GM12872 (cell line): ENCODE results near the gene INPP5J.

Experiments
- CTCF ChIP-seq: IDR thresholded peaks from 3 replicates; pipeline ENCODE4 v1.5.1; 2011; ENCODE audit warnings: low read depth, mild to moderate bottlenecking, low read length, moderate library complexity; ENCODE audit not compliant: insufficient read depth

INPP5J gene

GRCh38 chr22:31144223-31144622, 21.5 kb downstream of the INPP5J start:
- TF ChIP-seq CTCF: no peak

GRCh38 chr22:31148488-31148887, 25.7 kb downstream of the INPP5J start:
- TF ChIP-seq CTCF: no peak

DNA sequence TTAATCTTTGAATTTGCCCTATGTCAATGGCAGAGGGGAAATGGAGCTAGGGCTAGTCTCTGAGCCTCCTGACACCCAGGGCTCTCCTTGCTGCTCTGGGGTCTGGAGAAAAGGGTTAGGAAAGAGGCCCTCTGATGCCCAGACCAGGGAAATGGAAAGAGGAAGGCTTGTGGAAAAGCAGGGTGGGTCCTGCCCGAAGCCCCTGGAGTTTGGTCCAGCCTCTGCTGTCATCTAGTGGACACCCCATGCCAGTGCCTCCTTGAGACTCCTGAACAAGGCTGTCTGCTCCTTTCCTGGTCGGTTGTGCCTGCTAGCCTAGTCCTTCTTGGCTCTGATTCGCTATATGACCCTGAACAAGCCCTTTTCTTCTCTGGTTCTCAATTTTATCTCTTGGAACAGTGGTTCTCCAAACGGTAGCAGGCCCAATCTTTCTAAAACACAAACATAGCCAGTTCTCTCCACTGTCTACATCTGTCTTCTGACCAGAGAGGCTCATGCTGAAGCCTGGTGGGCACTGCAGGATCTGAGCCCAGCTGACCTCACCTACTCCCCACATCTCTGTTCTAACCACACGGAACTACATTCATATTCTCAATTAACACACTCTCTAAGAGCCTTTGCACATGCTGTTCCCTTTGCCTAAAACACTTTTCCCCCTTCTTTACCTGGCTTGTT, 26.3 kb downstream of the INPP5J start:
- peak; percentile 99 for TF ChIP-seq CTCF

GRCh38 chr22:31150615-31151014, 27.8 kb downstream of the INPP5J start:
- TF ChIP-seq CTCF: peak; percentile 45

- no peak for TF ChIP-seq CTCF
These were observed 29.1 kb downstream of the INPP5J start for GRCh38 chr22:31151872-31152271.

DNA sequence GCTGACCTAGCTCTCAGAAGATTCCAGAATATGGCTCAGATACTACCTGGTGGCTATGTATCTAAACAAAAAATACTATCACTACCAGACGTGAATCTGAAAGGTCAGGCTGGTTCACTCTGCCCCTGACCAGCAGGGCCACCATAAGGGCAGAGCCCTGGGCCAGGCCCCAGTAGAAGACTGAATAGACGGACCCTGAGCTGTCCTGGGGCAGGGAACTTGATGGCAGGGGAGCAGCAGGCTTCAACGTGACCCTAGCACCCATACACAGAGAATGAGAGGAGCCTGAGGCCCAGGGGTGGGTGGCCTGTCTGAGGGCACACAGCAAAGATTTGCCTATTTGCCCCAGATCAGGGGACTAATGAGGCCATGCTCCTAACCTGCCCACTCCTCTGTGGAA, 30.6 kb downstream of the INPP5J start:
- no peak for TF ChIP-seq CTCF

GRCh38 chr22:31154975-31155374, 32.2 kb downstream of the INPP5J start:
- TF ChIP-seq CTCF: no peak
